Vagina (tissue), 2 donors: ENCODE measurements around the gene OGFRL1.

Experiments
- CTCF ChIP-seq, 3 experiments: fragments of 450-650 bp in 2 of 3; fragments of 200-600 bp in 1 of 3; sonication (generic) in 1 of 3; IDR thresholded peaks; one replicate each; pipeline ENCODE4 v1.5.1; 2017 to 2019; ENCODE audit warnings: antibody characterized with exemption in 3 of 3, mild to moderate bottlenecking in 2 of 3, moderate library complexity in 2 of 3
- POLR2A ChIP-seq, 2 donors: fragments of 450-650 bp; IDR thresholded peaks; one replicate each; pipeline ENCODE4 v1.6.1; 2017; ENCODE audit warnings: antibody characterized with exemption in 2 of 2, mild to moderate bottlenecking in 2 of 2, moderate library complexity in 2 of 2
- POLR2AphosphoS5 ChIP-seq, 2 donors: sonication (generic); formaldehyde crosslinking; IDR thresholded peaks; one replicate each; pipeline ENCODE4 v1.9.0; 2017; ENCODE audit warnings: antibody characterized with exemption in 2 of 2, mild to moderate bottlenecking in 2 of 2, low read depth in 1 of 2; ENCODE audit not compliant: insufficient read depth in 1 of 2

GRCh38 chr6:71252410-71252809 lies 36.2 kb upstream of the OGFRL1 start:
- TF ChIP-seq POLR2A (IDR thresholded peaks at IDR 0.05) (no peak), CTCF (IDR thresholded peaks at IDR 0.05) (no peak), POLR2AphosphoS5 (IDR thresholded peaks at IDR 0.05; ENCODE audit: insufficient read depth in 1 of 2, low read depth in 1 of 2) (no peak)
